IPS-NIHi7 (cell line): ENCODE results near the gene CFAP45.

Source experiments
- DNase-seq: peaks from one replicate; pipeline ENCODE4 v3.0.0; 2012; ENCODE audit warnings: mixed read lengths; ENCODE audit errors: extremely low spot score

Gene CFAP45

DNA sequence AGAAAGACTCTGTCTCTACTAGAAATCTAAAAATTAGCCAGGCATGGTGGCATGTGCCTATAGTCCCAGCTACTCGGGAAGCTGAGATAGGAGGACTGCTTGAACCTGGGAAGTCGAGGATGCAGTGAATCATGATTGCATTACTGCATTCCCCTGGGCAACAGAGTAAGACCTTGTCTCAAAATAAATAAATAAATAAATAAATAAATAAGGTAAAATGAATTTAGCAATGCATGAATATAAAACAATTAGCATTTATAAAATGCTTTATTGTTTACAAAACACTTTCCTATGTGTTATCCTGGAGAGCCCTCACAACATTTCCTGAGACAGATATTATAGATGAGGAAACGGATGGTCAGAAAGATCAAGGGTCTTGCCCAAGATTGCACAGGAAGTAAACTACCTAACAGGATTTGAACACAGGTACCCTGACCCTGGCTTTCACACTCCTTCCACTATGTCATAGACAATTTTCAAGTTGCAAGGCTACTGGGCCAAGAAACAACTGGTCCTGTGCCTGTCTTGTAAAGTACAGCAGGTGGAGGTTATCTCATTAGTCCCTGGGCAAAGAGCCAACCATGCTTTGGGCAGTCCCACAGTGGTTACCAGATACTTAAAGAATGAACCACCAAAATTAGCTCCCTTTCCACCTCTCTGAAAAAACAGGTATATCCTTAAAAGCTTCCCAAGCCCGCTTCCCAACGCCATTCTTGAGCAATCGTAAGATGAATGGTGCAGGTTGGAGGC is 22.1 kb downstream of the CFAP45 start:
- DNase-seq = no peak

DNA sequence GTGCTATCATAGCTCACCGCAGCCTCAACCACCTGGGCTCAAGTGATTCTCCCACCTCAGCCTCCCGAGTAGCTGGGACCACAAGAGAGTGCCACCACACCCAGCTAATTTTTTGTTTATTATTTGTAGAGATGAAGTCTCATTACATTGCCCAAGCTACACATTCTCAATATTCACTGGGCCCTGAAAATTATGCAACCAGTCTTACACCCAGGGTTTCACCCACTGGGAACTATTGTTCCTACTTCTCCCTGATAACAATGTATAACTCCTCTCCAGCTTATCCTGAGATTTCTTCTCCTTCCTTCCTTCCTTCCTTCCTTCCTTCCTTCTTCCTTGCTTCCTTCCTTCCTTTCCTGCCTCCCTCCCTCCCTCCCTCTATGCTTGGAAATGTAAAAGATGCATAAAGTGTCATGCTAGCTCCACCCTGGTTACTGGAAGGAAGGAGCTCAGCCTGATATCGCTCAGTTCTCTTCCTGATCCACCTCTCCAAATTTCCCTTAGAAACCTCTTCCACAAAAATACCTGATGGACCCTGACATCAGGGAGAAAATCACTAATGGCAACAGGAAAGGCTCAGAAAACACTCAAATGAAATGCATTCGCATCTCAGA is 26.3 kb downstream of the CFAP45 start:
- no peak for DNase-seq

DNA sequence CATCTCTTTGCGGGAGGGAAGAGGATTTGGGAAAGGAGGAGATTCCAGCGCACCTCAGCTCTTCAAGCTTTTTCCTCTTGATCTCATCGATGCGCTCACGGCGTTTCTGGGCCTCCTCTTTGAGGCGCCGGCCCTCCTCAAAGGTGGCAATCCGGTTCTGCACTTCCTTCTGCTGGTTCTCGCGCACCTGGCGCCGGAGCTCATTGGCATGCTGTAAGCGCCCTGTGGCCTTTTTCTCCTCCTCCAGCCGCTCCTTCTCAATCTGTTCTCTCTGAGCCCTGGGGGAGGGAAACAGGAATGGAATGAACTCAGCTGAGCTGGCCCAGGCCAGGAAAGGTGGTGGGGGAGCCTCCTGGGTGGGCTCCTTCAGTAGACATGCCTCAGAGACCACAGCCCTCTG is 27.1 kb downstream of the CFAP45 start:
- no peak for DNase-seq

DNA sequence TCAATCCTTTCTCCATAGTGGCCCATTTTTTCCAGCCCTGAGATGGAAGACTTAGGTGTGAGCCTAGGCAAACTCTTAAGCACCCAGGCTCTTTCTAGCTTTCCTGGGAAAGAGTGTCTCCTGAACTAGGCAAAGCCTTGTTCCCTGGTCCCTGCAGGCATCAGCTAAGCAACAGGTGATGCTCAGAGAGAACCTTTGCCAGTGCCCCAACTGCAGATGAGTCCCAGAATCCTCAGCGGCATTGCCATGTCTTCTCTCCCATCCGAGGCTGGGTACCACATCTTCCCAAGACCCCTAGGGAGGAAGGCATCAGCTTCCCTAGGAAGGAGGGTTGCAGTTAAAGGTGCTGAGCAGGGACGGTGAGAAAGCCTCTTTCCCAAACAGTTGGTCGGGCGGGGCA is 29.3 kb downstream of the CFAP45 start:
- no peak for DNase-seq

DNA sequence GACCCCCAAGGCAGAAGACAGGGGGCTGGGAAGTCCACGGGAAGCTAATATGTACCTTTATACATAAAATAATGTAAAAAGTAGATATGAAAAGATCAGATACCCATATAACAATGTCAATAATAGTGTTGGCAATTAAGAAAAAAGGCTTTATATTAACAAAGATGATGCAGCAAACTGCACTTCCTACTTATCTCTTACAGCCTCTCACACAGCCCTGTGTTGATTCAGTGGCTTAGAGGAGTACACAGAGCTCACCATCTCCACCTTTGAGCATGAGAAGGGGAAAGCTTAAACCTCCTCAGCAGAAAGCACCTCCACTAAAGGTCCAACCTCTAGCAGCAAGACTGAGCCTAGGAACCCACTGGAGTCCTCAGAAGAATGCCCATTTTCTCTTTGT is 30.4 kb downstream of the CFAP45 start:
- no peak for DNase-seq

DNA sequence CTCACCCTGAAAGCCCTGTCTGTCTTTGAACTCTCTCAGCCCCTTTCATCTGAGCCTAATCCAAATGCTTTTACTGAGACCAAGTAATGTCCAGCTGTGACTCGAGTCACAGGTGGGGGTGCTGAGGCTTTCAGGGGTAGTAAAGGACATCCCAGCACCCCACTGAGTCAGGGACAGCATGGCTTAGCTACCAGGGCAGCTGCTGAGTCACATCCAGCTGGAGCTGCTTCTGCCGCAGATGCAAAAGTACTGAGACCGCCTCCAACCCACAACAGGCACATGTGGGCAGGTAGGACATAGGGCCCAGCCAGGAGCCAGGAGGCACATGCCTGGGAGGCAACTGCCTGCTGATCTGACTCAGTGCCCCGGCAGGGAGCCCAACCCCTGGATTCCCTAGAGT is 30.8 kb downstream of the CFAP45 start:
- peak; percentile 40 for DNase-seq

DNA sequence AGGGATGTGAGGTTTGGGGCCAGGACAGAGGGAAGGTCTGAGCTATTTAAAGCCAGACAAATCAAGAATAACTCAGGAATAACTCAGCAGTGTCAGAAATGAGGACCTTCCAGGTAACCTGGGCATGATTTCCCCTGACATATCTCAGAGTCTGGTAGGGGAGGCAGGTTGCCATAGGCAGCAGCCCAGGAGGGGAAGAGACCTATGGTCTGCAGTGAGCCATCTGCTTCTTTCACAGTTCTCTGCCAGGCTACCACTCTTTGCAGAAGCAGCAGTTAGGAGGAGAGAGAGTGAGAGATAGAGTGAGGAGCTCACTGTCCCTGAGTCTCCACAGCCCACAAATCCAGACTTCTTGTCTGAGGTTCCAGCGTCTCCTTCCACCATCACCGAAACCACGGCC is 31.2 kb downstream of the CFAP45 start:
- no peak for DNase-seq

DNA sequence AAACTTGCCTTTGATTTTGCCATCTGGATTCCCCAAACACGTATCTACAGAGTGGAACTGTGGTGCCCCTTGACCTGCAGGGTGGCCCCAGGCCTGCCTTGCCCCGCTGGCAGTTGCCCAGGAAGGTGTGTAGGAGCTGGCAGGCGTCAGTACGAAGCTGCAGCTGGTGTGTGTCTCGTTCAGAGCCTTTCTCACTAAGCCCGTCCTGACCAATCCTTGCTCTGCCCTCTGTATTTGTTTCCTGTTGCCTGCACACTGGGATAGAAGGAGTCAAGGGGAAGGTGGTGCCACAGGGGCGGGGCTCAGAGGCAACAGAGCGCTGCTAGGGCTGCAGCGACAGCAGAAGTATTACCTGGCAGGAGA is 32.3 kb downstream of the CFAP45 start:
- DNase-seq = peak; percentile 69

DNA sequence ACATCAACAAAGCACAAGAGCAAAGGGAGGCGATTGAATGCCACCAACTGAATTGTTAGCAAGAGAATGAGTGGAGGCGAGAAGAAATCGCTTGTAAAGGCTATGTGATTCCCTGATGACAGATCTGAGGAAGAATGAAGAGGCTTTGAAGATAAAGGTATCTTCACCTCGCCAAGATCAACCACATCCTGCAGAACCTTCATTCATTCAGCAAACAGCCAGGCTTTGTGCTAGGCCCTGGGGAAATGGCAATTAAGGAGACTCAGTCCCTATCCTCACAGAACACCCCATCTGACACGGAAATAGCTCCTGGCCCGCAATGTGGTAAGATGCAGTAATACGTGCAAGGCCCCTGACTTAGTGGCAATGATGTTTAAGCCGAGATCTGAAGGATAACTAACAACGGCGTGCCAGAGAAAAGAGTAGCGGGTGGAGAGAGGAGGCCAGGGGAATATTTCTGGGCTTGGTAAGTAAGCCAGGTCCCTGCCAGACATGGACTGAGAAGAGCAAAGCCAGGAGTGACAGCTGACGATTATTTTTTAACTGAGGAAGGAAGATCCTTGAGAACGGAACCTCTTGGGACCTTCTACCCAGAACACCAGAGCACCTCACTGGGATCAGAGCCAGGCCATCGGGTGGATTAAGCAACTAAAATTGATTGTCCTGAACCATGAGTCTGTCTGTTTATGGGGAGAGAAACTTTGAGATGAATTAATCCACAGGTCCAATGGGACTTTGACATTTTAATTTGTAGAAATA is 32.9 kb downstream of the CFAP45 start:
- DNase-seq = no peak

DNA sequence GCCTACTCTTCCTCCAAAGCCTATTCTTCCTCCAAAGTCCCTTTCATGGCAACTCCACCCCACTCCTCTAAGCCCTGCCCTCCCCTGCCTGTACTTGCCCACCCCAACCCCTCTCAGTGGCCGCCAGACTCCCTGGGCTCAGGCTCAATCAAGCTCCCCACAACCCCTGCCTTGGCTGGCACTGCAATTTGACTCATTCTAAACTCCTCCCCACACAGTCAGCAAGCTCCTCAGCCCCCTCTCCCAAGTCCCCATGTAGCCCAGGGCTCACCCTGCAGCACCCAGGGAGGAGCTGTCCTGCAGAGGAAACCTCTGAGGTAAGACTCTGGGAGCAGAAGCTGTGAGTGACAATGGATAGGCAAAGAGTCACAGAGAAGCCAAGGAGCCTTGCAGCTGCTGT is 33.9 kb downstream of the CFAP45 start:
- no peak for DNase-seq

DNA sequence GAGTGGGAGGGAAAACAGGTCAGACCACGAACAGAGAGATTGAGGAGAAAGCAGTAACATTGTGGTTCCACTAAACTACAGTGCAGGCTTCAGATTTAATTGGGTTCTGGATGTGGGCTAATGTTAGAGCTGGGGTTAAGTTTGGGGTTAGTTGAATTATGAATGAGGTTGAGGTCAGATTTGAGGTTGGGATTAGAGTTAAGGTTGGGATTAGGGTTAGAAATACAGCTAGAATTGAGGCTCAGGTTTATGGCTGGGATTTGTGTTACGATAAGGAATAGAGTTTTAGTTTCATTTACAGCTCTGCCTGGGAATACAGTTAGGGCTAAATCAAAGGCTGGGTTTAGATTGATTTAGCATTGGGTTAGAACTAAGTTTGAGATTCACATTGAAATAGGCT is 35.7 kb downstream of the CFAP45 start:
- DNase-seq = no peak

DNA sequence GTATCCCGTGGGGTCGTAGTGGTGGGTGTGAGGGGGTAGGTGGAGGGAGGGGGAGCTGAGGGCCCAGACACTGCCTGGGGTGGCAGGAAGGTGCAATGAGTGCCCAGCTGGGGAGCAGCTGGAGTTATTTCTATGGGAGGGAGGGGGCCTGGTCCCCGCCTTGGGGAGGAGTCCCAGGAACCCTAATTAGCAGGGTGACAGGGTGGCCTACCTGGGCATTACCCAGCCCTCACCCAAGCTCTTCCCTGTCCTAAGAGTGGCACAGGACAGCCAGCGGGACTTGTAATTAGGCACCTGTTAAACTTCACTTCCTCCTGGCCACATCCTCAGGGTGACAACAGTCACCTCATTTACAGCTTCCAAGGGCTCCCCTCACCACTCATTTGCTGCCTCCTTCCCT is 37.4 kb downstream of the CFAP45 start, which contains the start of gene VSIG8:
TSS of gene VSIG8 (minus strand) at position 101 of the 400 bp plus-strand sequence. CDS start 136 bp downstream, outside the sequence.
- DNase-seq = no peak

DNA sequence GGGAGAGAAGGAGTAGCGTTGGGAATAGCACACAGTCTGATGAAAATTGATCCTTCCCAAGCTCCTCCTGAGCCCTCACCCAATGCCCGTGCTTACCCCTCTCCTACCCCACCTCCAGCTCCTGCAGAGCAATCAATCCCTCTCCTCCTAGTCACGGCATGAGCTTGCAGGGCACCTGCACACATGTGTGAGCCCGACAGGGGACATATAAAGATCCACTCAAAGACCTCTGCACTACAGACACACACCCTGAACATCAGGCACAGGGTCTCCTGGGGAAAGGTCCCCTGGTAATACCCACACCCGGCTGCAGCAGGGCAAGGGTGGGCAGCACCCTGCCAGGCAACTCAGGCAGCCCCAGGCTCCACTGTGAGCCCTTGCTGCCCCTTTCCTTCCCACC is 37.9 kb downstream of the CFAP45 start:
- DNase-seq = no peak

DNA sequence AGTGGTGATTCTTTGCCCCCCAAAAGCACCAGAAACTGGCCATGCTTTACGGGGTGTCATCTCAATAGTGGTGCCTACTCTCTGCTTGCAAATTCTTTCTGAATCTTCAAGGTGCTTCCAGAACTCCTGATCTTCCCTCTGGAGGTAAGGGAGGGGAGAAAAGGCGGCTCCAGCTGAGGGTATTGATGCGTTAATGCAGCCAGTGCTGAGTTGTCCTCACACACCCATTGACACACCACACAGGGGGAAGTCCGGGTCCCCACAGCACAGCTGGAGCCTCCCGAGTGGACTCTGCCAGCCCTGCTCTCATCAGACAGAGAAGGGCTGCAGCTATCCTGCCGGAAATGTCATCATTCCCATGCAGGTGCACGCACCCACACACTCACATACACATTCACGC is 38.7 kb downstream of the CFAP45 start:
- no peak for DNase-seq

DNA sequence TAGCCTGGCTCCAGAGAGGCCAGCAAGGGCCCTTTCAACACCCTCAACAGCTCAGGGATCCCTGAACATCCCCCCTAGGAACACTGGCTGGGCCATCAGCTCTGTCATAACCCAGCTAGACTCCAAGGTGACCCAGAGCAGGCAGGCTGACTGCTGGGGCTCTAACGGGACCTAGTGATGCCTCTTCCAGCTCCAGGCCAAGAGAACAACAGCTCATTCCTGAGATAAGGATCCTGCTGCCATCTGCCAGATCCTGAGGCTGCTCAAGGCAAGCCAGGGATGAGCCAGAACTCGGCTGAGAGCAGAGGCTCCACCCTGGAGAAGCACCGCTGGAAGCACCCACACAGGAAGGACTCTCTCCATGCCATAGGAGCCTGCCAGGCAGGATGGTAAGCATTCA is 39.5 kb downstream of the CFAP45 start:
- no peak for DNase-seq

DNA sequence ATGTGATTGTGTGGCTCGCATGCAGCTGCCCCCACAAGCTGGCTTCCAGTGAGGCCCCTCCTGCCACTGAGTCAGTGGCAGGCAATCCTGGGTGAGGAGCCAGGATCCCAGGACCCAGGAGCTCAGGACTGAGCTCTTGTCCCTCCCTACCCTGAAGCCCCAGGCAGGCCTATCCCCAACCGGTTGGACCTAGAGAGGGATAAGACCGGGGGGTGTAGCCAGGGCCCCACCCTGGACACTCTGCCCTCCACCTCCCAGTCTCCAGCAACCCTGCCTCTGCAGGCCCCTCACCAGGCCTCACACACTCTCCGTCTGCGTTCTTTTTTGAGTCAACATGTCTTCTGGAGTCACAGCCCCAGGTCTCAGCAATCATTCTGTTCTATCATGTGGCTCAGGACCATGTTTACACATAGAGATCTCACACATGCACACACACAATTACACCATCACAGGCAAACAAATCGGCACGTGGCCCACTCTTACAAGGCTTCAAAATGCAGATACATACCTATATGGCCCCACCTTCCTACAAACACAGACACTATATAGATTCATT is 40.1 kb downstream of the CFAP45 start:
- DNase-seq = no peak

DNA sequence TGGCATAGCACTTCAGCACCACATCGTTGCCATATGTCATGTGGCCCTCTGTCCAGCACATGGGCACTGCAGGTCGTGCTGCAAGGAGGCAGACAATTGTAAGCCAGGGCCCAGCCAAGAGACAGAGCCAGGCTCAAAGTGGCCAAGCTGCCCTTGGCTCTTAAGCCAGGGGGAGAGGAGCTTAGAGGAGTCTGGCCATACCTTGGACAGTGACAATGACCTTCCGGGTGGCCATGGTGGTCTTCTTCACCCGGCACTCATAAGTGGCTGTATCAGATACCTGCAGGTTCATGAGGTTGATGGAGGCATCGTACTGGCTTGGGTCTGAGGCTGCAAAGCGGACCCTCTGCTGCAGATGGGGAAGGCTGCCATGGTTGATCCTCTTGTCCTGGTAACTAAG is 42.1 kb downstream of the CFAP45 start:
- DNase-seq = no peak

DNA sequence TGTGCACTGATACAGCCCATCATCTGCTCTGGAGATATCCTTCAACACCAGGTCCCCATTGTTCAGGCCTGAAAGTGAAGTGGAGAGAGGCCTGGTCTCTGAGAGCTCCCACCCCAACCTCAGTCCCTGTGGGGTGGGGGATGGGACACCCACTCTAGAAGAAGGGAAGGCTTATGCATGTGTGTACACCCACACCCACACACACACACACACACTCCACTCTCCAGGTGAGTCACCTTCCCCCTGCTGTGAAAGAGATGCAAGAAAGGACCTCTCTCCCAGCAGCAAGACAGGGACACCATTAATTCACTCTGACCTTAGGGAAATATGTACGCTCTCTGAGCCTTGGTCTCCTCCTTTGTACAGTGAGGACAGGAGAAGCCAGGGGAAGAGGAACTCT is 43.4 kb downstream of the CFAP45 start:
- no peak for DNase-seq

DNA sequence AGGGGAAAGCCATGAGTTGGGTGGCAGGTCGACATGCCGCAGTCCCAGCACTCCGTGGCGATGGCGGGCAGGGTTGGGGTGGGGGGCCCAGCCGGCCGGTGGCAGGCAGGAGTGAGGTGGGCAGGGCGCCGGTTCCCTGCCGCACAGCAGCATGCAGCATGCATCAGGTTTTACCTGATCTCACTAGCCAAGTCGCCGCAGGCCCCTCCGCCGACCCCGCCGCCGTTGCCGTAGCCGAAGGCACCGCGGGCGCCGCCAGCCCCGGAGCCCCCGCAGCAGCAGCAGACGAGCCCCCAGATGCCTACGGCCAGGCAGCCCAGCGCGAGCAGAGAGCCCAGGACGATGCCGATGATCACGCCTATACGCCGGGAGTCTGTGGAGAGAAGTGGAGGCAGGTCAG is 44.3 kb downstream of the CFAP45 start:
- no peak for DNase-seq

DNA sequence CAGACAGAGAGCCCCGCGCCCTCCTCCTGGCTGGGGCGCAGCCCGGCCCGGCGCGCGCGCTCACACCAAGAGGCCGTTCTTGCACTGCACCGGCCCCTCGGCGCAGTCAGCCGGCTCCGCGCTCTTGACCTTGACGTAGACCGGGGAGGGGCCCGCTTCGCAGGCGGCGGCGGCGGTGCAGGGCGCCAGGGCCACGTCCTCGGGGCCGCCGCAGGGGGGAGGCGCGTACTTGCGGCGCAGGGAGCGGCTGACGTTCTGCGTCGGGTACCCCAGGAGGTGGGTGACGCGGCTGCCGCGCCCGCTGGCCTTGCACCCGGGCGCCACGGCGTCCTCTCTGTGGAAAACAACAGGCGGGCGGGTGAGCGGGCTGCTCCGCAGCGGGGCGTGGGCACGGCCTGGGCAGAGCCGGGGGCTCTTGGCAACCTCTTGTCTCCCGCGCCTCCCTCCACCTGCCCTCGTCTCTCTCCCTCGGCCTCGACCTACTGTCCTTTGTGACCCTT is 45.2 kb downstream of the CFAP45 start:
- DNase-seq = peak; percentile 69

DNA sequence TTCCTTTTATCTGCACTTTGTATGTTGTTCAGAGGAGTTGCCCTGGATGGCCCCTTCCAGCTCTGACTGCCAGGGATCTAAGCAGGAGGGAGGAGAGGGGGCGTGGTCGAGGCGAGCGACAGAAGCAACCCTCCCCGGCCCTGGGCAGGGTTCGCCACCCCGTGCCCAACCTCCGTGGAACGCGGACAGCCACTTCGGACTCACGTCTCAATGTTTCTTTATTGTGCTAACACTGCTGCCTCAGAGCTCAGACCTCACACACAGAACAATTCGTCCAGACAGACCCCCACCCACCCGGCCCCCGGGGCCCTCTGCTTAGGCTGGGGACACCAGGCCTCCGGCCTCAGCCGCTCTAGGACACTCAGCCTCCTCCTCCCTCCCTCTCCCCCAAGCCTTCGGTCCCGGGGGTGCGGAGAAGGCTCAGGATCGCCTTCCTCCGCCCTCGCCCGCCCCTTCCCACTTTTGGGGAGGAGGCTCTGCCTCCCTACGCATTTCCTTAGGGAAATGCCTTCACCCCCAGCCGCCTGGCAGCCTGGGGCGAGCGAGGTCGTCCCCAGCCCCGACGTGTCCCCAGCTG is 45.8 kb downstream of the CFAP45 start:
- peak; percentile 69 for DNase-seq
